ENCODE results near the gene C2orf76. TPM values are rescaled to one million over a fixed set of nuclear protein-coding genes. Genes with fewer than 3 reads are reported as not detected.
"Not testable (repeated sequence)": the region's sequence is repeated elsewhere in the genome, so short reads cannot be mapped to it uniquely, and the experiment has no call there.

C2orf76 gene
- total and polyA plus RNA-seq, 2 donors, result 20.2 to 25.3 TPM

GRCh38 chr2:119389615-119390306 is 23.1 kb upstream of the C2orf76 start:
- H3K36me3 ChIP-seq (ENCODE audit: insufficient read depth), result no peaks in the 10 kb centered on the region
- H3K27ac ChIP-seq (ENCODE audit: low read depth), result peak overlapping the region; percentile 29
- WGBS, result 12% methylated on average over 5 of the region's 5 CpGs
- no peaks in the 10 kb centered on the region for H3K4me1 ChIP-seq (ENCODE audit: insufficient read depth)
- H3K4me3 ChIP-seq (ENCODE audit: low read depth, low read length), result no peak overlapping the region
- no peak for DNase-seq (ENCODE audit: extremely low spot score)

GRCh38 chr2:119387381-119388129 is 20.9 kb upstream of the C2orf76 start:
- H3K36me3 ChIP-seq (ENCODE audit: insufficient read depth), result no peaks in the 10 kb centered on the region
- 71% methylated on average over 9 of the region's 9 CpGs for WGBS
- H3K4me1 ChIP-seq (ENCODE audit: insufficient read depth), result no peaks in the 10 kb centered on the region
- DNase-seq (ENCODE audit: extremely low spot score), result no peak
- H3K4me3 ChIP-seq (ENCODE audit: low read depth, low read length), result no peak overlapping the region
- H3K27ac ChIP-seq (ENCODE audit: low read depth), result no peak overlapping the region

GRCh38 chr2:119385466-119385865 is 18.8 kb upstream of the C2orf76 start:
- H3K4me3 ChIP-seq (ENCODE audit: low read depth, low read length), result no peak overlapping the region
- 92% methylated on average over 3 of the region's 3 CpGs for WGBS
- no peaks in the 10 kb centered on the region for H3K36me3 ChIP-seq (ENCODE audit: insufficient read depth)
- H3K27ac ChIP-seq (ENCODE audit: low read depth), result no peak overlapping the region
- no peak for DNase-seq (ENCODE audit: extremely low spot score)
- H3K4me1 ChIP-seq (ENCODE audit: insufficient read depth), result no peaks in the 10 kb centered on the region

GRCh38 chr2:119384971-119385370 is 18.3 kb upstream of the C2orf76 start:
- 90% methylated on average over 4 of the region's 4 CpGs for WGBS

DNA sequence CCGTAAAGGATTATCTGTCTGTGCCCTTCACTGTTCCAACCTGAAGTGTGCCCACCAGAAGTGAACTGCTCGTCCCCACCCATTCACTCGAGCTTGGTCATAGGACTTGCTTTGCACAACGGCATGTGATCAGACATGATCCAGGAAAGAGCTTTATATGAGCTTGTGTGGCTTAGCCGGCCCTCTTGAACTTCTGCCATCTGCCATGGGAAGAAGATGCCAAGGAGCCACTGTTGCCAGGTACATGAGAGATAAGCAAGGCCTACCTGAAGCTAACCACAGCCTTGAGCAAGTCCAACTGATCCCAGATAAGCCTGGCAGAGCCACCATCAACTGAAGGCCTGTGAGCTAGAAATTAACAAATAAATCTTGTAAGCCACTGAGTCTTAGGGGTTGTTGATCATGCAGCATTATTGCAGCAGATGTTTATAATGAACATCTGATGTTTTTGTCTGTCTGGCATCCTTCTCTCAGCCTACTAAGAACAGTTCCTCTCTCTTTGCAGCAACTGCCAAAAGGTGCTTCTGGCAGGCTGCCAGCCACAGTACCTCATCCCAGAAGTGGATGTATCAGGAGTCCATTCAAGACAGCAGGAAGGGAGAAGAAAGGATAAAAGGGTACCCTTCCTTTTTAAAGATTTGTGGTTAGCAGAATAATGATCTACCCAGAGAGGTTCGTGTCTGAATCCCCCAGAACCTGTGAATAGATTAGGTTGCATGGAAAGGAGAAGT is 16.9 kb upstream of the C2orf76 start:
- Histone ChIP-seq H3K27ac (ENCODE audit: low read depth) (no peak overlapping the region), H3K36me3 (ENCODE audit: insufficient read depth) (no peaks in the 10 kb centered on the region), H3K4me1 (ENCODE audit: insufficient read depth) (no peaks in the 10 kb centered on the region), H3K4me3 (ENCODE audit: low read depth, low read length) (no peak overlapping the region)
- no peak for DNase-seq (ENCODE audit: extremely low spot score)
- WGBS, result 54% methylated on average over 6 of the region's 6 CpGs

More at GRCh38 chr2:119384971-119385370, 18.3 kb upstream of the C2orf76 start:
- Histone ChIP-seq H3K27ac (ENCODE audit: low read depth) (no peak overlapping the region), H3K4me1 (ENCODE audit: insufficient read depth) (no peaks in the 10 kb centered on the region), H3K36me3 (ENCODE audit: insufficient read depth) (no peaks in the 10 kb centered on the region), H3K4me3 (ENCODE audit: low read depth, low read length) (no peak overlapping the region)
- DNase-seq (ENCODE audit: extremely low spot score), result no peak

DNA sequence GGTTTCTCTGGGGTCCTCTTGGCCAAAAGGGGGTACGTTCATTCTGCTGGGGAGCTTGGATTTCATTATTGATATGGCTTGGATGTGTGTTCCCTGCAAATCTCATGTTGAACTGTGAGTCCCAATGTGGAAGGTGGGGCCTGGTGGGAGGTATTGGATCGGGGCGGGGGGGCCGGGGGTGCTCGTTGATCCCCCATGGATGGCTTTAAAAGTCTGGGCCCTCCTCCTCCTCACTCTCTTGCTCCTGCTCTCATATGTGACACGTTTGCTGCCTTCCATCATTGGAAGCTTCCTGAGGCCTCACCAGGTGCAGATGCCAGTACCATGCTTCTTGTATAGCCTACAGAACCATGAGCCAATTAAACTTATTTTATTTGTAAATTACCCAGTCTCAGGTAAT is 11.9 kb upstream of the C2orf76 start:
- 84% methylated on average over 6 of the region's 6 CpGs for WGBS
- DNase-seq (ENCODE audit: extremely low spot score), result no peak
- Histone ChIP-seq H3K36me3 (ENCODE audit: insufficient read depth) (peaks cover under 1% of the 10 kb centered on the region), H3K4me3 (ENCODE audit: low read depth, low read length) (no peak overlapping the region), H3K27ac (ENCODE audit: low read depth) (no peak overlapping the region), H3K4me1 (ENCODE audit: insufficient read depth) (no peaks in the 10 kb centered on the region)

DNA sequence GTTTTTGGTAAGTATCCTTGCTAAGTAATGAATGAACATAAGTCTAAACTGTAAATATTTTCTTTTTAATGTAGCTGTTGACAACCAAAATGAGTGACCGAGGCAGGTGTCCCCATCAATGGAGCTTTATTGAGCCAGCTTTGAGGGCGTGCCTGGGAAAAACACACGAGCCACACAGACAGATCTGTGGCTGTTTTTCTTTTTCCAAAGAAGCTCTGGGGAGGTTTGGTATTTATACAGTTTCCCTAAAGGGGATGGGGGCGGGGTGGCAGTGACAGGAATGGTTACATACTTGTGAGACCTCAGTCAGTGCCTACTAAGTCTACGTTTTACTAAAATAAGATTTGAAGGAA is 11.3 kb upstream of the C2orf76 start:
- Histone ChIP-seq H3K36me3 (ENCODE audit: insufficient read depth) (peaks cover 5% of the 10 kb centered on the region), H3K4me1 (ENCODE audit: insufficient read depth) (no peaks in the 10 kb centered on the region), H3K4me3 (ENCODE audit: low read depth, low read length) (no peak overlapping the region), H3K27ac (ENCODE audit: low read depth) (no peak overlapping the region)
- WGBS, result 57% methylated on average over 5 of the region's 5 CpGs
- no peak for DNase-seq (ENCODE audit: extremely low spot score)

DNA sequence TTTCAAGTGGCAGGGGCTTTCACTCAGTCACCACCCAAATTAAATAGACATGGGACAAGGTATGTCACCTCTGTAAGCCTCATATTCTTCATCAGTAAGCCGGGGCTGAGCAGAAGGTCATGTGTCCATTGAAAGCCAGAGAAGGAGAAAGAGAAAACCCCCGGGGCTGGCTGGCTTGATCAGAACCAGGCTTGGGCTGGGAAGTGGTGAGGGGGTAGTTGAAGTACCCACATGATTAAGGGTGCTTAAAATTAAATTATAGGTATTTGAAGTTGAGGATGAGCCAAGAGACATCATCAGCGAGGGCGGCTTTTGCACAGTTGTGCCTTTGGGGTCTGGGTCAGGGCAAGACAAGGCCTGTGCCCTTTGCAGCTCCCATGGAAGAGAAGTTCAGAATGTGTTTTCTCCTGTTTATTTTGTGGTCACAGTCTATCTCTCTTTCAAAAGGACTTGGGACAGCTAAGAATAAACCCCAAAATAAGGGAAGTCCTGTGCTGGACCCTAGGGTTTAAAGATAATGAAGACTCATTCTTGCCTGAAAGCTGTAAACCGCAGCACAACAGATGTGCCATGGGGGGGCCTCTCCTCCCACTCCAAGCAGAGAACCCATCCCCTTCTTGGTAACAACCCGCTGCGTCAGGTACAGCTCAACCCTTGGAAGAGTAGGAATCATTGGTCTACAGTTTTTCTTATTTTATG is 10.8 kb upstream of the C2orf76 start:
- 86% methylated on average over 7 of the region's 7 CpGs for WGBS
- no peak overlapping the region for H3K4me3 ChIP-seq (ENCODE audit: low read depth, low read length)
- no peak for DNase-seq (ENCODE audit: extremely low spot score)
- H3K36me3 ChIP-seq (ENCODE audit: insufficient read depth), result peaks cover 5% of the 10 kb centered on the region
- H3K27ac ChIP-seq (ENCODE audit: low read depth), result no peak overlapping the region
- no peaks in the 10 kb centered on the region for H3K4me1 ChIP-seq (ENCODE audit: insufficient read depth)

- Histone ChIP-seq H3K36me3 (ENCODE audit: insufficient read depth) (peaks cover 7% of the 10 kb centered on the region), H3K4me1 (ENCODE audit: insufficient read depth) (no peaks in the 10 kb centered on the region), H3K4me3 (ENCODE audit: low read depth, low read length) (no peak overlapping the region), H3K27ac (ENCODE audit: low read depth) (no peak overlapping the region)
- WGBS, result 95% methylated on average over 5 of the region's 5 CpGs
- no peak for DNase-seq (ENCODE audit: extremely low spot score)
Observed at GRCh38 chr2:119376810-119377209, 10.2 kb upstream of the C2orf76 start.

- H3K4me1 ChIP-seq (ENCODE audit: insufficient read depth); DNase-seq (ENCODE audit: extremely low spot score); H3K36me3 ChIP-seq (ENCODE audit: insufficient read depth); H3K27ac ChIP-seq (ENCODE audit: low read depth); H3K4me3 ChIP-seq (ENCODE audit: low read depth, low read length): not testable (repeated sequence)
- 86% methylated on average over 6 of the region's 6 CpGs for WGBS
Observed at GRCh38 chr2:119376406-119376805, 9.8 kb upstream of the C2orf76 start.

DNA sequence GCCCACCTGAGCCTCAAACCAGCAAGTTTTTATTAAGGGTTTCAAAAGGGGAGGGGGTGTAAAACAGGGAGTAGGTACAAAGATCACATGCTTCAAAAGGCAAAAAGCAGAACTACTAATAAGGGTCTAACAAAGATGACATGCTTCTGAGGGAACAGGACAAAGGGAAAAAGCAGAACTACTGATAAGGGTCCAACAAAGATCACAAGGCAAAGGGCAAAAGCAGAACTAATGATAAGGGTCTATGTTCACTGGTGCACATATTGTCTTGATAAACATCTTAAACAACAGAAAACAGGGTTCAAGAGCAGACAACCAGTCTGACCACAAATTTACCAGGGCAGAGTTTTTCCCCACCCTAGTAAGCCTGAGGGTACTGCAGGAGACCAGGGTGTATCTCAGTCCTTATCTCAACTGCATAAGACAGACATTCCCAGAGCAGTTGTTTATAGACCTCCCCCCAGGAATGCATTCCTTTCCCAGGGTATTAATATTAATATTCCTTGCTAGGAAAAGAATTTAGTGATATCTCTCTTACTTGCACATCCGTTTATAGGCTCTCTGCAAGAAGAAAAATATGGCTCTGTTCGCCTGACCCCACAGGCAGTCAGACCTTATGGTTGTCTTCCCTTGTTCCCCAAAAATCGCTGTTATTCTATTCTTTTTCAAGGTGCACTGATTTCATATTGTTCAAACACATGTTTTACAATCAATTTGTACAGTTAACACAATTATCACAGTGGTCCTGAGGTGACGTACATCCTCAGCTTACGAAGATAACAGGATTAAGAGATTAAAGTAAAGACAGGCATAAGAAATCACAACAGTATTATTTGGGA is 7.5 kb upstream of the C2orf76 start:
- H3K4me3 ChIP-seq (ENCODE audit: low read depth, low read length); DNase-seq (ENCODE audit: extremely low spot score); H3K27ac ChIP-seq (ENCODE audit: low read depth); H3K36me3 ChIP-seq (ENCODE audit: insufficient read depth); H3K4me1 ChIP-seq (ENCODE audit: insufficient read depth): not testable (repeated sequence)
- 97% methylated on average over 5 of the region's 5 CpGs for WGBS

- Histone ChIP-seq H3K36me3 (ENCODE audit: insufficient read depth) (peaks cover 7% of the 10 kb centered on the region), H3K27ac (ENCODE audit: low read depth) (no peak overlapping the region), H3K4me3 (ENCODE audit: low read depth, low read length) (no peak overlapping the region), H3K4me1 (ENCODE audit: insufficient read depth) (no peaks in the 10 kb centered on the region)
- WGBS, result 89% methylated on average over 7 of the region's 7 CpGs
- no peak for DNase-seq (ENCODE audit: extremely low spot score)
Observed at GRCh38 chr2:119372778-119373568, 6.3 kb upstream of the C2orf76 start.

Measured in urinary bladder (tissue), 4 donors.